Measurements from ENCODE around the gene HEBP2. TPM values are rescaled to one million over a fixed set of nuclear protein-coding genes. Genes with fewer than 3 reads are reported as not detected.

The HEBP2 gene
- total and polyA plus RNA-seq, 2 of the 13 experiments (the other 11 are each of a cell fraction or from before 2014, with no cell fraction given): 16.0 to 72.8 TPM

- TF ChIP-seq, protein P1, sequence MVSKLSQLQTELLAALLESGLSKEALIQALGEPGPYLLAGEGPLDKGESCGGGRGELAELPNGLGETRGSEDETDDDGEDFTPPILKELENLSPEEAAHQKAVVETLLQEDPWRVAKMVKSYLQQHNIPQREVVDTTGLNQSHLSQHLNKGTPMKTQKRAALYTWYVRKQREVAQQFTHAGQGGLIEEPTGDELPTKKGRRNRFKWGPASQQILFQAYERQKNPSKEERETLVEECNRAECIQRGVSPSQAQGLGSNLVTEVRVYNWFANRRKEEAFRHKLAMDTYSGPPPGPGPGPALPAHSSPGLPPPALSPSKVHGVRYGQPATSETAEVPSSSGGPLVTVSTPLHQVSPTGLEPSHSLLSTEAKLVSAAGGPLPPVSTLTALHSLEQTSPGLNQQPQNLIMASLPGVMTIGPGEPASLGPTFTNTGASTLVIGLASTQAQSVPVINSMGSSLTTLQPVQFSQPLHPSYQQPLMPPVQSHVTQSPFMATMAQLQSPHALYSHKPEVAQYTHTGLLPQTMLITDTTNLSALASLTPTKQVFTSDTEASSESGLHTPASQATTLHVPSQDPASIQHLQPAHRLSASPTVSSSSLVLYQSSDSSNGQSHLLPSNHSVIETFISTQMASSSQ (IDR thresholded peaks at IDR 0.05; ENCODE audit: low read depth): no peak
- TF ChIP-seq, protein P1 (CRISPR knock-in tag; IDR thresholded peaks at IDR 0.05; ENCODE audit: borderline replicate concordance): peak; percentile 87
- TF ChIP-seq ZBTB43 (CRISPR knock-in tag; conservative IDR thresholded peaks at IDR 0.05) (peak; percentile 79), ZMYM4 (CRISPR knock-in tag; IDR thresholded peaks at IDR 0.05) (peak; percentile 96; the same call in 1 of the 2 replicates), ZFP41 (CRISPR knock-in tag; IDR thresholded peaks at IDR 0.05; ENCODE audit: borderline replicate concordance) (0 out of 2 replicates have a peak, but pooled peaks have one; percentile 32), PITX1 (CRISPR knock-in tag; IDR thresholded peaks at IDR 0.05) (peak; percentile 49; the same call in 1 of the 2 replicates), TGIF2 (CRISPR knock-in tag; IDR thresholded peaks at IDR 0.05) (peak; percentile 72; the same call in 1 of the 2 replicates), ZNF124 (CRISPR knock-in tag; IDR thresholded peaks at IDR 0.05) (peak; percentile 69; the same call in 1 of the 2 replicates), CREM (IDR thresholded peaks at IDR 0.05) (no peak), CREM (CRISPR knock-in tag; IDR thresholded peaks at IDR 0.05) (no peak), ZNF274 (CRISPR knock-in tag; IDR thresholded peaks at IDR 0.05) (peak; percentile 67; the same call in 1 of the 2 replicates), IRF2 (CRISPR knock-in tag; IDR thresholded peaks at IDR 0.05) (peak; percentile 89), CAMTA2 (CRISPR knock-in tag; IDR thresholded peaks at IDR 0.05; ENCODE audit: borderline replicate concordance) (no peak), SALL2 (CRISPR knock-in tag; IDR thresholded peaks at IDR 0.05) (peak; percentile 96), SIN3B (IDR thresholded peaks at IDR 0.05; ENCODE audit: low read length) (no peak; the same call in 1 of the 2 replicates)
- TF ChIP-seq, protein P2, sequence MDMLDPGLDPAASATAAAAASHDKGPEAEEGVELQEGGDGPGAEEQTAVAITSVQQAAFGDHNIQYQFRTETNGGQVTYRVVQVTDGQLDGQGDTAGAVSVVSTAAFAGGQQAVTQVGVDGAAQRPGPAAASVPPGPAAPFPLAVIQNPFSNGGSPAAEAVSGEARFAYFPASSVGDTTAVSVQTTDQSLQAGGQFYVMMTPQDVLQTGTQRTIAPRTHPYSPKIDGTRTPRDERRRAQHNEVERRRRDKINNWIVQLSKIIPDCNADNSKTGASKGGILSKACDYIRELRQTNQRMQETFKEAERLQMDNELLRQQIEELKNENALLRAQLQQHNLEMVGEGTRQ (IDR thresholded peaks at IDR 0.05; ENCODE audit: low read depth, low read length): no peak
- TF ChIP-seq, protein P2 (CRISPR knock-in tag; IDR thresholded peaks at IDR 0.05; ENCODE audit: borderline replicate concordance): no peak
- TF ChIP-seq, protein P3, sequence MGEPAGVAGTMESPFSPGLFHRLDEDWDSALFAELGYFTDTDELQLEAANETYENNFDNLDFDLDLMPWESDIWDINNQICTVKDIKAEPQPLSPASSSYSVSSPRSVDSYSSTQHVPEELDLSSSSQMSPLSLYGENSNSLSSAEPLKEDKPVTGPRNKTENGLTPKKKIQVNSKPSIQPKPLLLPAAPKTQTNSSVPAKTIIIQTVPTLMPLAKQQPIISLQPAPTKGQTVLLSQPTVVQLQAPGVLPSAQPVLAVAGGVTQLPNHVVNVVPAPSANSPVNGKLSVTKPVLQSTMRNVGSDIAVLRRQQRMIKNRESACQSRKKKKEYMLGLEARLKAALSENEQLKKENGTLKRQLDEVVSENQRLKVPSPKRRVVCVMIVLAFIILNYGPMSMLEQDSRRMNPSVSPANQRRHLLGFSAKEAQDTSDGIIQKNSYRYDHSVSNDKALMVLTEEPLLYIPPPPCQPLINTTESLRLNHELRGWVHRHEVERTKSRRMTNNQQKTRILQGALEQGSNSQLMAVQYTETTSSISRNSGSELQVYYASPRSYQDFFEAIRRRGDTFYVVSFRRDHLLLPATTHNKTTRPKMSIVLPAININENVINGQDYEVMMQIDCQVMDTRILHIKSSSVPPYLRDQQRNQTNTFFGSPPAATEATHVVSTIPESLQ (CRISPR knock-in tag; conservative IDR thresholded peaks at IDR 0.05): no peak
- TF ChIP-seq, protein P4, sequence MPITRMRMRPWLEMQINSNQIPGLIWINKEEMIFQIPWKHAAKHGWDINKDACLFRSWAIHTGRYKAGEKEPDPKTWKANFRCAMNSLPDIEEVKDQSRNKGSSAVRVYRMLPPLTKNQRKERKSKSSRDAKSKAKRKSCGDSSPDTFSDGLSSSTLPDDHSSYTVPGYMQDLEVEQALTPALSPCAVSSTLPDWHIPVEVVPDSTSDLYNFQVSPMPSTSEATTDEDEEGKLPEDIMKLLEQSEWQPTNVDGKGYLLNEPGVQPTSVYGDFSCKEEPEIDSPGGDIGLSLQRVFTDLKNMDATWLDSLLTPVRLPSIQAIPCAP (CRISPR knock-in tag; IDR thresholded peaks at IDR 0.05; ENCODE audit: low read depth): 0 out of 2 replicates have a peak, but pooled peaks have one; percentile 38
Observed at GRCh38 chr6:138403801-138404665, at the start of gene HEBP2 (continued).
